ENCODE data around the gene RAB3IL1.
A peak's percentile ranks its signal among the peaks of the same experiment; 100 is the strongest.

Gene RAB3IL1

DNA sequence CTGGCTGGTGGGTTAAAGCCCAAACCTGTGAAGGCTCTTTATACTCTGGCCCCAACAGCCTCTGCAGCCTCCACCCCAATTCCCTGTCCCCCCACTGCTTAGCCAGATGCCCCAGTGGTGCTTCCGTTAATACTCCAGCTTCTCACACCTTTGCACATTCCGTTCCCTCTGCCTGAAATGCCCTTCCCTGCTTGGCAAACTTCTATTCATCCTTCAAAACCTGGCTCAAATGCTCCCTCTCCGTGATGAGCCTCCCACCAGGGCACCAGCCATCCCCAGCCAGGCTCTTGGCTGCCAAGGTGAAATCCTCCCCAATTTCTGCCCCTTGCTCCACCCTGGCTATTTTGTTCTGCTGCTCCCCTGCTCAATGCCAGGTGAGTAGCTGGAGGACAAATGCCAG, 13.5 kb downstream of the RAB3IL1 start:
- DNase-seq, result no peak

DNA sequence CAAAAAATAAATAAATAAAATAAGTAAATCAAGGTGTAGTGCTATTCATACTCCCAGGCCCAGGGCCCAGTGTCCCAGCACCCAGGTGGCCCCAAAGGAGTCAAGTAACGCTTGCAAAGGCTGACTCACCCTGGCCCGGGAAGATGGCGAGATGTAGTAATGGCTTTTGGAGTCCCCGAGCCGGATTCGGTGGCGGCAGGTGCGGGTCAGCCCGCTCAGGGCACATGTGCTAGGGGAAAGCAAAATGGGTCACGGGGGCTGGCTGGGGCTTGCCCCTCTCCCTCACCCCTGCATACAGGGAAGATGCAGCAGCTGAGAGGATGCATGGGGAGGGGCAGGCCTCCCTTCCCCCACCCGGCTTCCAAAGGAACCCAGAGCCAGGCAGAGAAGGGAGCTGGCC, 15.1 kb downstream of the RAB3IL1 start:
- DNase-seq, result no peak

DNA sequence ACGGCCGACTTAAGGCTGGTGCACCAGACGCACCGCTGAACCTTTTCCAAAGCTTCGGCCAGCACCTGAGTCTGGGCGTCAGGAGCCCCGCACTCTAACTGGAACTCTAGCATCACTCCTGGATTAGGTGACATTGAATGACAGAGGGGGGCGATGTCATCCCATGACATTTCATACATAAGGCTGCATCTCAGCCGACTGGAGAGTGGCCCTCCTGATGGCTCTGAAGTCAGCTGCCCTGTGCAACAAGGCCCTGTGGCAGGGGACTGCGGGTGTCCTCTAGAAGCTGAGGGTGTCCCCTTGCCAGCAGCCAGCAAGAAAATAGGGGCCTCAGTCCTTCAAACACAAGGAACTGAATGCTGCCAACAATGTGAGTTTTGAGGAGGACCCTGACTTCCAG, 16.0 kb downstream of the RAB3IL1 start:
- no peak for DNase-seq

DNA sequence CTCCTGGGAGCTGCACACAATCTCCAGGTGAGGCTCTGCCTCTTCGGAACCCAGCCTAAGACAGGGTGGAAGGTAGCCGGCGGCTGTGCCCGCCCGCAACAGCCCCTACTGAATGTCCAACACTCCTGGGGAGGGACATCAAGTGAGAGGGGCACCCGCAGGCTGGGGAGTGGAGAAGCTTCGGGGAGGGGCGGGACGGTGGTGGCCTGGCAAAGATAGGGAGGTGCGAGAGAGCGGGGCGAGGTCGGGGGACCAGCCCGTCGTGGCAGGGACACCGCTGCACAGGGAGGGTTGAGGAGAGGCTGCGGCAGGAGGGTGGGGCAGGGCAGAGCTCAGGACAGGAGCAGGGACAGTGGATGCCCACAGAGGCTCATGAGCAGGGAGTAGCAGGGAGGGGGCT, 17.1 kb downstream of the RAB3IL1 start:
- no peak for DNase-seq

DNA sequence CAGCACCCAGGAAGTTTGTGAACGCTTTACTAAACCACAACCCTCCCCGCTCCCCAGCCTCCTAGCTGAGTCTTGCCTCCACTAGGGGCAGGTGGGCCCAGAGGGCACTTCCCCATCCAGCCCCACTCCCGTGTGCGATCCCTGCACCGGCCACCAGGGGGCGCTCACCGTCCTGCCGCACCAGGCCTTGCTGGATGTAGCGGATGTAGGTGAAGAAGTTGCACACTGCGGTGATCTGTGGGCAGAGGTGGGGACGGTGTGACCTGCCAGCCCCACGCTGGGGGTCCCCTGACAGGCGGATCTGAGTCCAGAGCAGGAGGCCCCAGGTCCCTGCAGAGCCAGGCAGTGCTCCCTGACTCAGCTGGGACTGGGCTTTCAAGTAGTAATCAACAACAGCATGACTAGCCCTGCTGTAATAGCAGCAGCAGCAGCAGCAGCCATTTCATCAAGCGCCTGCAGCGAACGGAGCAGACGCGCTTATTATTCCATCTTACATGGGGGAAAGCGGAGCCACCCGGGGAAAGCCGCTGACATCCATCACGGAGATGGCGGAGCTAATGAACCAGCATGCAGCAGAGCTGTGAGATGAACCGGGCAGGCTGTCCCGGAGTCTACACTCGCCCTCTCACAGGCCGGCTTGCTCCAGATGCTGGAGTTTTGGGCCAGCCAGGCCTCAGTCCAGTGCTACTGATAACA, 18.1 kb downstream of the RAB3IL1 start:
- peak; percentile 85 for DNase-seq

DNA sequence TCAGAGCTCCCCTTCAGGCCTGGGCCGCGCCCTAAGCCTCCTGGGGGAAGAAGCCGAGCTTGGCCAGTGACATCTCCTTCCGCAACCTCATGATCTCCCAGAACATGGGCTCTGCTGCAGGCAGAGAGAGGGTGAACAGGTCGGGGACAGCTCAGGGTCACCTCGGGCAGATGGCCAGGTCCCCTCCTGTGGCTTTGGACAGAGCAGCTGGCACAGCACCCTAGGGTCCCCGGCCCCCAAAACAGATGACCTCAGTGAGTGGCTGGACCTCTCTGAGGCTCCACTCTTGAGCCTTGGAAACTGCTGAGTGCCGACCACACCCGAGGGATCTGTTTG, 19.2 kb downstream of the RAB3IL1 start:
- DNase-seq, result no peak

DNA sequence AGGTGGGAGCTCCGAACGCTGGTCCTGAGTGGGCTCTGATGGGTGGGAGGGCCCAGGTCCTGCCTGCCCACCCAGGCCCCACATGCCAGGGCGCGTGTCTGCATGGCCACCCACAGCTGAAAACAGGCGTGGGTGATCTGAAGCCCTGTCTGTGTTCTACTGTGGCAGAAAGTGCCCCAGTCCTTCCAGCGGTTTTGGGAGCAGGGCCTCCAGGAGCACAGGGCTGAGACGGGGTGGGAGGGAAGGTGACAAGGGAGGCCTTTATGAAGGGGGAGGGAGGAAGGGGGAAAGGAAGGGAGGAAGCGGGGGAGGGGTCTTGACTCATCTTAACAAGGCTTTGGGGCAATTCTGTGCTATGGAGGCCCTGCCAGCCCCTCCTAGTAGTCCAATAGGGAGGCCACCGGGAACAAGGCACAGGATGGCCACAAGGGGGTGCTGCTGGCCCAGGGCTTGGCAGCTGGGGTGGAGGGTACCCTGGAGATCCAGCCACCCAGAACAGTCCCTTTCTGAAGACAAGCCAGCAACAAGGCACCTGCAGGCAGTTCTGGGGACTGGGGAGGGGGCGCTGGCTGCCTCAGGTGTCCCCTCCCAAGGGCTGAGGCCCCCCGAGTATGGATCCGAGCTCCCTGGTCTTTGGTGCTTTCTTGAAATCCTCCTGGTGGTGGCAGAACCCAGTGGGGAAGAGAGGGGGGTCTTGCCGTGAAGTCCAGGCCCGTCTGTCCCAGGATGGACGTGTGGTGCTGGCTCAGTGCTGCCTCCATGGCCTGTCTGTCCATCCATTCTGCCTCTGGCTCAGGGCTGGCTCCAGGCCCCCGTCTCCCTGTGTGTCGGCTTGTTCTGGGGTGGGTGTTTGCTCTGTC, 19.7 kb downstream of the RAB3IL1 start:
- DNase-seq, result peak; percentile 60

DNA sequence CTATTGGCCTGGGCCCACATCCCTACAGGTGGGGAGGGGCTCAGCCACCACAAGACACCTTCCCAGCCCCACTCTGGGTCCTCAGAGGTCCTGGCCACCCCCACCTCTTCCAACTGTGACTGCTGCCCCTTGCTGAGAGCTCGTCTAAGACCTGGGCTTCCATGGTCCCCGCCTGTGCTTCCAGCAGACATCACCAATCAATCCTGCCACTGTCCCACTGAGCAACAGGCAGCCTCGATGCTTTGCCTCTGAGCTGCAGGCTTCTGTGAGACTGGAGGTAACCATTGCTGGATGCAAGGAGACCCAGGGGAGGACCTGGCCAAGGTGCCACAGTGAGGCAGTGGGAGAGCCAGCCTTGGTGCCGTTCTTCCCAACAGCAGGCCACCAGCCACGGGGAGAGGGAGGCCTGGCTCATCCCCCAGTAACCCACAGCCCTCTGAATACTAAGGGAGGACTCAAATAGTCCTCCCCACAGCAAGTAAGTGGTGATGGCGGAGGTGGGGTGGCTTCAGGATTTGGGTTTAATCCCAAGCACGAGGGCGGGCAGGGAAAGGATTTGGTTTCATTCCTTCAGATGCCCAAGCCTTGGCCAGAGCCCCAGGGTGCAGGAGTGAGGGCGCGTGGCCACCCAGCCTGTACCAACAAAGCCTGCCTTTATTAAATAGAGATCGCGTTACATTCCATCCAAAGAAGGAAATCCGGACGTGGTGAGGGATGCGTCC, 20.5 kb downstream of the RAB3IL1 start:
- no peak for DNase-seq

DNA sequence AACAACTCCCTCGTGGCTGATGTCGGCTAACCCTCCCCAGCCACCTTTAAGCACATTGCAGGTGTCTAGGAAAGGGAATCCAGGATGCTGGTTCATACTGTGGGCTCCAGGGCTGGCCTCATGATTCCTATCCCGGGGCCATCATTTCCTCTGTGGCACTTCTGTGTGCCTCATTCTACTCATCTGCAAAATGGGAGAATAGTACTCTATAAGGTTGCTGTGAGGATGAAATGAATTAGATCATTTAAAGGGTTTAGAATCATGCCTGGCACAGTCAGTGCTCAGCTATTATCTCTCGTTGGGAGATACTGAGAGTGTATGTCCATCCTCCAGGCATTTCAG, 21.7 kb downstream of the RAB3IL1 start:
- no peak for DNase-seq

DNA sequence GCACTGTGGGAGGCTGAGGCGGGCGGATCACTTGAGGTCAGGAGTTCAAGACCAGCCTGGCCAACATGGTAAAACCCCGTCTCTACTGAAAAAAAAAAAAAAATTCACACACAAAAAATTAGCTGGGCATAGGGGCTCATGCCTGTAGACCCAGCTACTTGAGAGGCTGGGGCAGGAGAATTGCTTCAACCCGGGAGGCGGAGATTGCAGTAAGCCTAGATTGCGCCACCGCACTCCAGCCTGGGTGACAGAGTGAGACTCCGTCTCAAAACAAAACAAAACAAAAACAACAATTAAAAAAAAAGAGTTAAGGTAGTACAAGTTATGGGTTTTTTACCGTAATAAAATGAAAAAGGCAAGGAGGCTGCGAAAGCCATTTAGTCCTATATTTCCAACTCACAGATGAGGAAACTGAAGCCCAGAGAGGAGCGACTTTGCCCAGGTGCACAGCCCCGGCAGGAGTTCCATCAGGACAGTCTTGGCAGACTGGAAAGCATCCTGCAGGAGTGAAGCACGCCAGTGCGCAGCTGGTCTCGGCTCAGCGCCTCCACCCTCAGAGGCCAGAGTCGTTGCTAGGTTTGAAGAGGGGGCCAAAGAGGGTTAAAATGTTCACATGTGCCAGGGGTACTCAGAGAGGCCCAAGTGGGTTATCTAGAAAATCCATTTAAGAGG, 22.2 kb downstream of the RAB3IL1 start:
- no peak for DNase-seq

DNA sequence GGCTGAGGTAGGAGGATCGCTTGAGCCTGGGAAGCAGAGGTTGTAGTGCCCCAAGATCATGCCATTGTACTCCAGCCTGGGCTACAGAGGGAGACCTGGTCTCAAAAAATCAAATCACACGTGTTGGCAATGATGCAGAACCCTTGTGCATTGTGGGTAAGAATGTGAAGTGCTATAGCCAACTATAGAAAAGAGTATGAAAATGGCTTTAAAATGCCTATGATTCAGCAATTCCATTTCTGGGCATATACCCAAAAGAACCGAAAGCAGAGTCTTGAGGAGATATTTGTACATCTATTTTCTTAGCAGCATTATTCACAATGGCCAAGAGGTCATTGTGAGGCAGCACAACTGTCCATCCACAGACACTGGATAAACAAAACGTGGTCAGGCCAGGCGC, 23.4 kb downstream of the RAB3IL1 start:
- DNase-seq, result no peak

DNA sequence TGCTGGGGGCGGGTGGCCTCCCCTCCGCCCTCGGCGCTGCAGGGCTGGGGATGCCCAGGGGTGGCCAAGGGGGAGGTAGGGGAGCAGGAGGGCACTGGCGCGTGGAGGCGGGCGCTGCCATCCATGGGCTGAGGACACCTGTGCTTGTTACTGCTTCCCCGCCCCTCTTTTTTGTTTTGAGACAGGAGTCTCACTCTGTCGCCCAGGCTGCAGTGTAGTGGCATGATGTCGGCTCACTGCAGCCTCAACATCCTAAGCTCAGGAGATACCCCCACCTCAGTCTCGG, 25.3 kb downstream of the RAB3IL1 start:
- DNase-seq, result no peak

DNA sequence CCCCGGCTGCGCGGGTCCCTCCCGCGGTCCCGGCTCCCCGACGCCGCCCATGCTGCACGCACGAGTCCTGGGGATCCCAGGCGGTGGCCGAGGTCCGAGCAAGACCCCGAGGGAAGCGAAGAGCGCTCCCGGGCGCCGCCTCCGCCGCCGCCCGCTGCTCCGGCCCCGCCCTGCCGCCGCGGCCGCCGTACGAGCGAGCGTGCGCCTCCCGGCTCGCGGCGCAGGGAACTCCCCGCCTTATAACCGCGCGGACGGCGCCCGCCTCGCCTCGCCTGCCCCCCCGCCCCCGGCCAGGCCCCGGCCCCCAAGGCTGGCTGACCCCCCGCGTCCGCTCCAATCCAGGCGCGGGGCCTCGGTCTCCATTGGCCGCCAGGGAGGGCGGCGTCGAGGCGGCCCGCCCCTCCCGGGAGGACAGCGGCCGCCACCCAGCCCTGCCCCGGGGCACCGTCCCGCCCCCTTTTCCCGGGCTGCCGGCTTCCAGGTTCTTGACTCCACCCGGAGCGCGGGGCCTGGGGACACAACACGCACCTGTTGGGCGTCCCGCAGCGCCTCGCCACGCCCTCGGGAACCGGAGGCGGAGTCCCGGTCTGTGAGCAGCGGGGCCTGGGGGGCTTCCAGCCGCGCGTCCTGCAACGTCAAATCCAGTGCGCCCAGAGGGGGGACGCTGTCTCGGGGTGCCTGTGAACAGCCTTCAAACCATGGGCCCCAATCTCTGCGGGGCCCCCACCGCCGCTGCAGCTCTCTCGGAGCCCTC, 25.9 kb downstream of the RAB3IL1 start, which contains the start of gene FADS3:
Gene FADS3, minus strand, starts transcription at position 215 of the 754 bp plus-strand sequence. Its CDS starts 164 bp downstream, at position 51.
- DNase-seq, result peak; percentile 54

DNA sequence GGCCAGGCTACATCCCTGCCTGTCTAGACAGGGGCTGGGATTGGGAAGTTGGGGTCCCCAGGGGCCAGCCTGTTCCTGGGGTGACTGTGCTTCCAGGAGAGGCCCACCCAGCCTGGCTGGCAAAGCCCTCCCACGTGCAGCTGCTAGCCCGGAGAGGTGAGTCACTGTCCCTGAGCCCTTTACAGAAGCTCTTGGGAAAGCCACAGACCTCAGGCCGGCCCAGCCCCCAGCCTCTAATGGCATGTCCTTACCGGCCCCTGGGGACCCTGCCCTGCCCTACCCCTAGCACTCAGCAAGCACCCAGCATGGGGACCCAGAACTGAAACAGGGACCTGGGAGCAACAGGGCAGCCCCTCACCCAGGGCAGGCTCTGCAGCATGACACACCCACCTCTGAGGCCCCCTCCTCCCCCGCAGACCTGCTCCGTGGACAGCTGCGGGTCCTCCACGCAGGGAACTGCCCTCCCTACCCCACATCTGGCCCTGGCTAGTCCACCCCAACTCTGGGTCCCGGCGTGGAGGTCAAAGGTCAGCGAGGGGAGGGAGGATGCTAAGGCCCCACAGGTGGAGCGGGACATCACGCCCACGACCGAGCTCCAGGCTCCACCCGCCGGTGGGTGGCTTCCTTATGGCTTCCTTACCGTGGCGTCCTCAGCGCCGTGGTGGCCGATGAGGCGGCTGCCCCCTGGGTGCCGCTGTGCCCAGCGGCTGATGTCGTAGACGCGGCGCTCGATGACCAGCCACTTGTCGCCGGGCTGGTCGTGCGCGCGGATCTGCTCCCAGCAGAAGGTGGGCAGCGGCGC, 26.6 kb downstream of the RAB3IL1 start:
- peak; percentile 6 for DNase-seq

DNA sequence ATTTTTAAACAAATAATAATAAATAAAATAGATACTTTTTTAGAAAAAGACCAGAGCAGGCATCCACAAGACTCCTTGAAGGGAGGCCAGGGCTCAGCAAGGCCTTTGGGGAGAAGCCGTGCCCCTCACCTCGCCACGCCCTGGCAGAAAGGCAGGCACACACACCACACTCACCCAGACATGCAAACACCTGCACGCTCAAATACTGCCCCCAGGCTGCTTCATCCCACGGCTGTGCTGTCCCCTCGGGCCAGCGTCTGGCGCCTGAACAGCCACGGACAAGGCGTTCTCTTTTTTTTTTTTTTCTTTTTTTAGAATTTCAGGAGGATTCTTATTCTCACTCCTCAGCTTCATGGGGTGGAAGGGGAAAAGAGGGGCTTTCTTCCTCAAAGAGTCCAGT, 27.5 kb downstream of the RAB3IL1 start:
- DNase-seq, result no peak

DNA sequence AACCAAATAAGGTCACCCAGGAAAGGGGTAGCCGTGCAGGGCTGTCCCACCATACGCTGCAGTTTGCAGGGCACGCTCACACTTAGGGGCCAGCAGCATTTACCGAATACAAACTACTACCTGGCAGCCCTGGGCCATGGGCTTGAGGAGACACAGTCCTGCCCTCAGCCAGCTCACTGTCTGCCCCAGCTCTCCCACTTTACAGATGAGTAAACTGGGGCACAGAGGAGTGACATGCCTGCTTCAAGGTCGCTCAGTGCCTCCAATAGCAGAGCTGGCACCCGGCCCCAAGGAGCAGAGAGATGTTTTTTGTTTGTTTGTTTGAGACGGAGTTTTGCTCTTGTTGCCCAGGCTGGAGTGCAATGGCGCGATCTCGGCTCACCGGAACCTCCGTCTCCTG, 28.8 kb downstream of the RAB3IL1 start:
- DNase-seq, result no peak

DNA sequence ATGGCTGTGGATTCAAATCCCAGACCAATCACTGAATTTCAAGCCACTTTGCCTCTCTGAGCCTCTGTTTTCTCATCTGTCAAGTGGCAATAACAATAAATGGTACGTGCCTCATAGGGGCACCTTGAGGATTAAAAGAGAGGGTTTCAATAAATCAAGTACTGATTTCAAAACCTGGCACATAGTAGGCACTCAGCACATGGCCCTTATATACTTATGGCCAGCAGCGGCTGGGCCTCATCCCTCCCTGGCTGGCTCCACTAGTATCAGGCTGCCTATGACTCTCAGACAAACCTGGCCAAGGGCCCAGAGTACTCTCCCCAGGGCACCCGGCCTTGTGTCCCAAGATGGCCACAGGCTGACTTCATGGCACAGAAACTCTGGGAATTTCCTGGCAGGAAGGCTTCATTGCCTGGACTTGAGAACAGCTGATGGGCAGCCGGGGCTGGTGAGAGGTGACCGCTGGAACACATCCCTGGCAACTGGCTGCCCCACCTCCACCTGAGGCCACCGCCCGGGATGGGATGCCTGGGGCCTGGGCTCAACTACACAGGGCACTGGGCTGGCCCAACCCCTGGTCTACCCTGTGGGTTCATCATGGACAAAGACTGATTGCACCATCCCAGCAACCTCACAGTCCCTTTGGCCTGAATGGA, 29.4 kb downstream of the RAB3IL1 start:
- DNase-seq, result no peak

DNA sequence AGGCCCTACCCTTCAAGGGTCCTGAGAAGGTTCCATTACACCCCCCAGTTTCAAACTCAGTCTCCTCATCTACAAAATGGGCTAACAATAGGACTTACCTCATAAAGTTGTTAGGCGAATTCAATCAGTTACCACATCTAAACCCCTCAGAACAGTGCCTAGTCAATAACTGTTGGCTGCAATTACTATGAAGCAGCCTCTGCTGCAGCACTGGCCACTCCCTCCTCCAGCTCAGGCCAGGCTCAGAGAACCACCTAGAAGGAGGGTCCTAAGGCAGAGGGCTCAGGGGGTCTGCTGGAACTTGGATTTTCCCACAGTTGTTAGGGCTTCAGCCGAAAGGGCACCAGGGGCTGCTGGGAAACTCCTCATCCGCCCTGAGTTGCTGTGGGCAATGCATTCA, 30.7 kb downstream of the RAB3IL1 start:
- no peak for DNase-seq

DNA sequence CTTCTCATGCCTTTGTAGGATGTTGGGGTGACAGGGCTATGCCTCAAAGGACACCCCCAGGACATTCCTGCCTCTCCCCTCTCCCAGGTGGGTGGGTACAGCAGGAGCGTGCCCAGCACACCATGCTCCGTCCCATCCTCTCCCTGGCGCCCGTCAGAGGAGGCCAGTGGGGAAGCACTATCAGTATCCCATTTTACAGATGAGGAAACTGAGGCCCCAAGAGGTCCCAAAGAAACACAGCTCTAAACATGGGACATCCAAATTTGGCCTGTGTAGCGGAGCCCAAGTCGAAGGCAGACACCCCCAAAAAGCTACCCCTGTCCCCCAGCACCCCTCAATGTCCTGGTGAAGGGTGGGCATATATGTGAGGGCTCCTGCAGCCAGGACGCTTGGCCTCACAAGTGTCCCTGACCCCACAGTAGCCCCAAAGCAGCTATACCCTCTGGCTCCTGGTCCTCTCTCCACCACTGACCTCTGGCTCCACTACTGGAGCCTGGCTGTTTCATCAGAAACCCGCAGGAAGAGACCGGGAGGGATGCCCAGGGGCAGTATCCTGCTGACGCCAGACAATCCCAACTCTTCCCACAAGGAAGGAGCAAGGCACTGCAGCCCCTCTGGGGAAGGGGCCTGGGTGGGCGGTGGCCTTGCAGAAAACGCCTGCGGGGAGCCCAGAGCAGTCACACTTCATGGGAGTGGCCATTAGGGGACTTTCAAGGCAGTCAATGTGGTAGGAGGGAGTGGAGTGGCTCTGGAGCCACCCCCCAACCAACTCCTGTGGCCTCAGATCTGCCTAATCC, 31.4 kb downstream of the RAB3IL1 start:
- no peak for DNase-seq

DNA sequence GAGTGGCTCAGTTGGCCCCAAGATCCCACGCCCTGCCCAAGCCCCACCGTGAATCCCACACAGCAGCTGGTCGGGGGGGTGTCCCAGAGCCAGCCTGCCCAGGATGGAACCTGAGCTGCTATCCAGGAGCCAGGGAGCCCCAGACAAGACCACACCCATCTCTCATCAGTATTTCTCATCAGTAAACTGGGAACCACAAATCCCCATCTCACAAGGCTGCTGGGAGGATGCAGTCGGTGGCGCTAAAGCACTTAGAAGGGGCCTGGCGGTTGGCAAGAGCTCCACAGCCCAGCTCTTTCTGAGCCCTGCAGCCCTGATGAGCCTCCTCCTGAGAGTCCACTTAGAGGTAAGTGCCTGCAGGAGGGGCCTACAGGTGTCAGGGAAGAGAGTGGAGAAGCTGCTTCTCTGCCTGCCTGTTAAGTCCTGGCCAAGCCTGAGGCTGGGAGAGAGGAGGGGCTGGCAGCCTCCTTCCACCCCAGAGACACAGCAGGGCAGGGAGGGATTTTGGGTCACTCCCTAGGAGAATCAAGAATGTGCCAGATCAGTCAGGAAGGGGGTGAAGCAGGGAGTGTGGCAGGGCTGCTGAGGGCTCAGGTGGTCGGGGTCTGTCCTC, 32.1 kb downstream of the RAB3IL1 start:
- no peak for DNase-seq

All from CD4-positive, alpha-beta T cell treated with Interleukin-4 for 4 hours (primary cell).